ENCODE results near the gene L3MBTL4. TPM values are rescaled to one million over a fixed set of nuclear protein-coding genes. Genes with fewer than 3 reads are reported as not detected.
A peak's percentile ranks its signal among the peaks of the same experiment; 100 is the strongest.

L3MBTL4 gene
- total RNA-seq, 6 donors from 2014 or later = 13.2 to 29.1 (median 14.8) TPM

DNA sequence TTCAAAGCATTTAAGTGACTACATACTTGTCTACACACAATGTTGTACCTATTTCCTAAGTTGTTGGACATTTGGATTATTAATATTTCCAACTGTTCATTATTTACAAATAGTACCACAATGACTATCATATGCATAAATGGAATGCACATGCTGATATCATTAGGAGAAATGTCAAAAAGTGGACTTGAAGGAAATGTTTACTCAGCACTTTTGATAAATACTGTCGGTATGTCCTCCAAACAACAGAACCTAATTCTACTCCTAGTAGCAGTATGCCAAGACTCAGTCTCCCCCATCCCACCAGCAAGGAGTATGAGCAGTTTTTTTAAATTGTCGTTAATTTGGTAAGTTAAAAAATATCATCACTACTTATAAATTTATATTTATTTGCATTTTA lies 116.8 kb downstream of the L3MBTL4 start:
- H3K27ac ChIP-seq = no peak overlapping the region
- H3K36me3 ChIP-seq = no peaks in the 10 kb centered on the region
- H3K4me1 ChIP-seq = no peaks in the 10 kb centered on the region
- WGBS, 2 donors = 77 to 89% methylated on average over 2 of the region's 2 CpGs
- no peak for DNase-seq
- ATAC-seq (ENCODE audit: low FRiP score in 2 of 2) = no peak
- H3K9me3 ChIP-seq = no peaks in the 10 kb centered on the region
- TF ChIP-seq POLR2A (IDR thresholded peaks at IDR 0.05) (no peak), EP300 (IDR thresholded peaks at IDR 0.05) (no peak), POLR2AphosphoS5 (IDR thresholded peaks at IDR 0.05) (no peak)
- TF ChIP-seq, protein P1, sequence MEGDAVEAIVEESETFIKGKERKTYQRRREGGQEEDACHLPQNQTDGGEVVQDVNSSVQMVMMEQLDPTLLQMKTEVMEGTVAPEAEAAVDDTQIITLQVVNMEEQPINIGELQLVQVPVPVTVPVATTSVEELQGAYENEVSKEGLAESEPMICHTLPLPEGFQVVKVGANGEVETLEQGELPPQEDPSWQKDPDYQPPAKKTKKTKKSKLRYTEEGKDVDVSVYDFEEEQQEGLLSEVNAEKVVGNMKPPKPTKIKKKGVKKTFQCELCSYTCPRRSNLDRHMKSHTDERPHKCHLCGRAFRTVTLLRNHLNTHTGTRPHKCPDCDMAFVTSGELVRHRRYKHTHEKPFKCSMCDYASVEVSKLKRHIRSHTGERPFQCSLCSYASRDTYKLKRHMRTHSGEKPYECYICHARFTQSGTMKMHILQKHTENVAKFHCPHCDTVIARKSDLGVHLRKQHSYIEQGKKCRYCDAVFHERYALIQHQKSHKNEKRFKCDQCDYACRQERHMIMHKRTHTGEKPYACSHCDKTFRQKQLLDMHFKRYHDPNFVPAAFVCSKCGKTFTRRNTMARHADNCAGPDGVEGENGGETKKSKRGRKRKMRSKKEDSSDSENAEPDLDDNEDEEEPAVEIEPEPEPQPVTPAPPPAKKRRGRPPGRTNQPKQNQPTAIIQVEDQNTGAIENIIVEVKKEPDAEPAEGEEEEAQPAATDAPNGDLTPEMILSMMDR (IDR thresholded peaks at IDR 0.05) = no peak
- no peaks in the 10 kb centered on the region for H3K27me3 ChIP-seq
- no peak overlapping the region for H3K4me3 ChIP-seq

DNA sequence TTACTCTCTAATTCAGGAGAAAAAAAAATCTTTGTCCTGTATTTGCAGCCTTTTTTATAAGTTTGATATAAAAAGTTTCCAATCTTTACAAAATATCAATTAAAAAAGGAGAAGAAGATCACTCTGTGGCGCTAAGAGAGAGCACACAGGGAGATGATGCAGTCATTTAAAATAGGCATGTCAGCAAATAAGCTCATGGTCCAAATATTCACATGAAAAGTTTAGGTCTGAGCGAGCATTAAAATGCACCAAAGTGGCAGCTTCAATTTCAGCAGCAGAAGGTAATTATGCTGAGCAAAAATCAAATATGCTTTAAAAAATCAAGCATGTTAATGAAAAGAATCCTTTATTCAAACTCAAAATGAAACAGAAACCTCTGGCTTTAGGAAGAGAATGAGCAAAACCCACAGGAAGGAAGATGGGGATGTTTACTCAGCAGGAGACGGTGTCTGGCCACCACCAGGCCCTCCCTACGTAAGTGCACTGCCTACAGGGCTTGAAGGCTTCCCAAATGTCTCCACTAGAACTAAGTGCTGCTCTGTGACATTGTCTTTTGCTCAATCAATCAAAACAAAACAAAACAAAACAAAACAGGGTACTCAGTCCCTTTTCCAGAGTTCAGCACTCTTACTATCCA lies 120.4 kb downstream of the L3MBTL4 start:
- no peaks in the 10 kb centered on the region for H3K4me1 ChIP-seq
- ATAC-seq (ENCODE audit: low FRiP score in 2 of 2) (peak; percentile 46 to 81), DNase-seq (no peak)
- H3K27ac ChIP-seq = peak overlapping the region in 3 of 4 donors; percentile 0 to 44 (median 12)
- no peaks in the 10 kb centered on the region for H3K9me3 ChIP-seq
- 32 to 40% methylated on average over 4 of the region's 4 CpGs for WGBS, 2 donors
- no peaks in the 10 kb centered on the region for H3K36me3 ChIP-seq
- TF ChIP-seq, protein P1 (IDR thresholded peaks at IDR 0.05) = no peak
- TF ChIP-seq EP300 (IDR thresholded peaks at IDR 0.05) = no peak
- no peak for TF ChIP-seq POLR2A (IDR thresholded peaks at IDR 0.05)
- TF ChIP-seq POLR2AphosphoS5 (IDR thresholded peaks at IDR 0.05) = no peak
- no peaks in the 10 kb centered on the region for H3K27me3 ChIP-seq
- peak overlapping the region in 2 of 4 donors; percentile 9 to 28 for H3K4me3 ChIP-seq

DNA sequence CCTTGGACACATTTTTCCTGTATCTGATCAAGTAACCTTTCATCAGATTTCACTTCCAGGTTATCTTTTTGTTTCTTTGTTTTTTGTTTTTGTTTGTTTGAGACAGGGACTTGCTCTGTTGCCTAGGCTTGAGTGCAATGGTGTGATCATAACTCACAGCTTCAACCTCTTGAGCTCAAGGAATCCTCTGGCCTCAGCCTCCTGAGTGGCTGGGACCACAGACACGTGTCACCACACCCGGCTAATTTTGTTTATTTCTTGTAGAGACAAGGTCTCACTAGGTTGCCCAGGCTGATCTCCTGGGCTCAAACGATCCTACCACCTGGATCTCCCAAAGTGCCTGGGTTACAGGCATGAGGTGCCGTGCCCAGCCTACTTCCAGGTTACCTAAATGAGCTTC lies 124.9 kb downstream of the L3MBTL4 start:
- Histone ChIP-seq H3K4me3 (no peak overlapping the region), H3K27ac (no peak overlapping the region), H3K4me1 (no peaks in the 10 kb centered on the region), H3K36me3 (peaks cover 0 to 4% (median under 1%) of the 10 kb centered on the region in 4 donors), H3K9me3 (no peaks in the 10 kb centered on the region), H3K27me3 (no peaks in the 10 kb centered on the region)
- WGBS, 2 donors = 68 to 80% methylated on average over 4 of the region's 4 CpGs
- no peak for ATAC-seq (ENCODE audit: low FRiP score in 2 of 2)
- DNase-seq = no peak
- TF ChIP-seq POLR2AphosphoS5 (IDR thresholded peaks at IDR 0.05) = no peak
- TF ChIP-seq, protein P1 (IDR thresholded peaks at IDR 0.05) = no peak
- TF ChIP-seq POLR2A (IDR thresholded peaks at IDR 0.05) = no peak
- TF ChIP-seq EP300 (IDR thresholded peaks at IDR 0.05) = no peak

DNA sequence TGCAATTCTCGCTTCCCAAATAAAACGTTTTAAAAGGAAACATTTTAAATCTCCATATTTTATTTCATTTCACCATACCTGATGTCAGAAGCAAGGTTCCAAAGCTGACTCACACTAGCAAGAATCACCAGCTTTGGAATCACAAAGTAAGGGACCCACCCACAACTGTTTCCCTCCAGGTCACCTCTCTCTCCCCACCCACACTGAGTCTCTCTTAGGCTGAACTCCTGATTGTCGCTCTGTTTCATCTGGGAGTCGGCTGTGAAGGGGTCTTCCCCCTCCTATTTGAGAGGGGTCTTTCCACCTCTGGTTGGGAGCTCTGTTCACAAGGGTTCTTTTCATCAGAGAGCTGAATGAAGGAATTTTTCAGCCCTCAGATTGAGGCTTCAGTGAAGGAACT lies 128.1 kb downstream of the L3MBTL4 start:
- H3K36me3 ChIP-seq = peaks cover 0 to 8% (median 4%) of the 10 kb centered on the region in 4 donors
- H3K4me3 ChIP-seq = no peak overlapping the region
- TF ChIP-seq POLR2A (IDR thresholded peaks at IDR 0.05) (no peak), EP300 (IDR thresholded peaks at IDR 0.05) (no peak)
- TF ChIP-seq, protein P1 (IDR thresholded peaks at IDR 0.05) = no peak
- no peaks in the 10 kb centered on the region for H3K4me1 ChIP-seq
- 82 to 88% methylated on average over 4 of the region's 4 CpGs for WGBS, 2 donors
- DNase-seq (no peak), ATAC-seq (ENCODE audit: low FRiP score in 2 of 2) (no peak)
- H3K9me3 ChIP-seq = no peaks in the 10 kb centered on the region
- no peaks in the 10 kb centered on the region for H3K27me3 ChIP-seq
- no peak overlapping the region for H3K27ac ChIP-seq

DNA sequence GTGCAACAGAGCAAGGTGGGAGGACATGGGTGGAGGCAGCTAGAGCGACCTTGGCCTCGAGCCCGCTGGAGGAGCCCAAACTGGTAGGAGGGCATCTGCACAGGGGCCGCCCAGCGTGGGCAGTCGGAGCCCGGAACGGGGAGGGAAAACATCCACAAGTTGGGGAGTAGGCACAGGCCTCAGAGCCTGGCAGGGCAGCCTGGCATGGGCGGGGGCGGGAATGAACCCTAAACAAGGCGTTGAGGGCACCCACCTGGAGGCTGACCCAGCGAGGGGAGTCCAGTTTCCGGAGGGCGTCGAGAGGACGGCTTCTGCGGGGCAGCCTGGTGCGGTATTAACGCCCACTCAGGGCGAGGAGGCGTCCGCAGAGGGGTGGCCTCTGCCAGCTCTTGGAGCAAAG lies 129.9 kb downstream of the L3MBTL4 start:
- DNase-seq = peak in 1 of 2 donors; percentile 76
- no peaks in the 10 kb centered on the region for H3K9me3 ChIP-seq
- peak in 1 of 2 donors; percentile 51 for ATAC-seq (ENCODE audit: low FRiP score in 2 of 2)
- H3K27ac ChIP-seq = no peak overlapping the region
- WGBS, 2 donors = 95 to 98% methylated on average over 19 to 22 of the region's 22 CpGs
- no peak for TF ChIP-seq EP300 (IDR thresholded peaks at IDR 0.05)
- no peak for TF ChIP-seq POLR2AphosphoS5 (IDR thresholded peaks at IDR 0.05)
- no peak for TF ChIP-seq POLR2A (IDR thresholded peaks at IDR 0.05)
- TF ChIP-seq, protein P1 (IDR thresholded peaks at IDR 0.05) = no peak
- no peaks in the 10 kb centered on the region for H3K4me1 ChIP-seq
- no peaks in the 10 kb centered on the region for H3K27me3 ChIP-seq
- peaks cover 0 to 8% (median 4%) of the 10 kb centered on the region in 4 donors for H3K36me3 ChIP-seq
- H3K4me3 ChIP-seq = no peak overlapping the region

Measured in upper lobe of left lung (tissue), 6 donors.